HepG2 (cell line): ENCODE measurements around the gene SP1.

Source experiments
- ESRRA ChIP-seq: sonication (generic); formaldehyde crosslinking; IDR thresholded peaks from 2 replicates; pipeline ENCODE4 v1.5.1; 2020; ENCODE audit warnings: mild to moderate bottlenecking, low read depth, missing genetic modification reagents
- FOXA1 ChIP-seq, 2 experiments: fragments of 450-650 bp in 1 of 2; sonication (generic) in 1 of 2; formaldehyde crosslinking in 1 of 2; IDR thresholded peaks; 2 replicates each; pipeline versions ENCODE4 v1.4.0 to v1.6.1; 2016 to 2020; ENCODE audit warnings: missing genetic modification reagents in 1 of 2
- GTF2F1 ChIP-seq: fragments of 150-350 bp; IDR thresholded peaks from 2 replicates; pipeline ENCODE4 v1.6.1; 2014; ENCODE audit warnings: low read length
- KDM4B ChIP-seq: sonication (generic); formaldehyde crosslinking; IDR thresholded peaks from 2 replicates; pipeline ENCODE4 v1.4.0; 2020; ENCODE audit warnings: missing genetic modification reagents
- MAFF ChIP-seq: IDR thresholded peaks from 2 replicates; pipeline ENCODE4 v1.6.1; 2011; ENCODE audit warnings: low read depth, low read length, improper control_type of control experiment
- PBX3 ChIP-seq: sonication (generic); formaldehyde crosslinking; IDR thresholded peaks from 2 replicates; pipeline ENCODE4 v1.8.1; 2023; ENCODE audit warnings: missing genetic modification reagents, inconsistent platforms, borderline replicate concordance
- PHB2 ChIP-seq: fragments of 450-650 bp; IDR thresholded peaks from 2 replicates; pipeline ENCODE4 v1.6.1; 2018; ENCODE audit not compliant: partially characterized antibody
- PLRG1 ChIP-seq: fragments of 450-650 bp; conservative IDR thresholded peaks from 2 replicates; pipeline ENCODE4 v1.6.1; 2016
- SUZ12 ChIP-seq: fragments of 150-350 bp; IDR thresholded peaks from 2 replicates; pipeline ENCODE4 v1.6.1; 2014; ENCODE audit warnings: low read depth, low read length
- ZNF564 ChIP-seq: sonication (generic); formaldehyde crosslinking; IDR thresholded peaks from 2 replicates; pipeline ENCODE4 v1.8.1; 2023; ENCODE audit warnings: mild to moderate bottlenecking, missing genetic modification reagents
- ZNF670 ChIP-seq: sonication (generic); formaldehyde crosslinking; IDR thresholded peaks from 2 replicates; pipeline ENCODE4 v1.8.0; 2022; ENCODE audit warnings: mild to moderate bottlenecking, missing genetic modification reagents, borderline replicate concordance
- TF ChIP-seq, protein P1 (sequence below): sonication (generic); formaldehyde crosslinking; IDR thresholded peaks from 2 replicates; pipeline ENCODE4 v1.5.0; 2020; ENCODE audit warnings: mild to moderate bottlenecking, missing genetic modification reagents, moderate library complexity
- TF ChIP-seq, protein P2 (sequence below): sonication (generic); formaldehyde crosslinking; IDR thresholded peaks from 2 replicates; pipeline ENCODE4 v1.4.0; 2020; ENCODE audit warnings: missing genetic modification reagents
- TF ChIP-seq, protein P3 (sequence below): sonication (generic); formaldehyde crosslinking; IDR thresholded peaks from 2 replicates; pipeline ENCODE4 v1.4.0; 2020; ENCODE audit warnings: low read depth, missing genetic modification reagents

DNA sequence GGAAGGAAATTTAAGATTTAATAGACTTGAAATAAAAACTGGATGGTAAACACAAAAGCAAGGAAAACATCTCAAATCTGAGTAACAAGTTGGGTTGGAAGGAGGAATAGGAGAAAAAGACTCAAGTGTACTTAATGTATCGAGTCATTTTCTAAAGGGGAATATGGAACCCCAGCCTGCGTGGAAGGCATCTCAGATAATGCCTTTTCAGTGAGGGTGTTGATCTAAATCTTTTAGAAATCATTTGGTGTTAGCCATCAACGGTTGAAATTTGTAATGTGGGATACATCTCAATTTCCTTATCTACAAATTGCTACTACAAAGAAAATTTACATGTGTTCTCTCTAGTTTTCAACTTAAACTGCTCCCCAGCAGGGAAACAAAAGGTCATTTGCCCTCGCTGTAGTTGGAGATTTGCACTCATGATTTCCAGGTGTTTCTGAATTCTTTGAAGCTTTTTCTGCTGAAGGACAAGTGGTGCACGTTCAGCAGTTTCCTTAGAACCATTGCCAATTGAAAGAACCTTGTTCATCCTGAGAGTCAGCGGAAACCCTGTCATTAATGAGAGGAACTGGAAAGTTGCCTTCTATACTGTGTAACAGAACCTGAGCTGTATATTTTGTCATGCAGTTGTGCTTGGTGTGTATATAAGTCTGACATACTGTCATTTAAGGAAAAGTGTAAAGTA lies 74.1 kb downstream of the SP1 start:
- TF ChIP-seq, protein P1, sequence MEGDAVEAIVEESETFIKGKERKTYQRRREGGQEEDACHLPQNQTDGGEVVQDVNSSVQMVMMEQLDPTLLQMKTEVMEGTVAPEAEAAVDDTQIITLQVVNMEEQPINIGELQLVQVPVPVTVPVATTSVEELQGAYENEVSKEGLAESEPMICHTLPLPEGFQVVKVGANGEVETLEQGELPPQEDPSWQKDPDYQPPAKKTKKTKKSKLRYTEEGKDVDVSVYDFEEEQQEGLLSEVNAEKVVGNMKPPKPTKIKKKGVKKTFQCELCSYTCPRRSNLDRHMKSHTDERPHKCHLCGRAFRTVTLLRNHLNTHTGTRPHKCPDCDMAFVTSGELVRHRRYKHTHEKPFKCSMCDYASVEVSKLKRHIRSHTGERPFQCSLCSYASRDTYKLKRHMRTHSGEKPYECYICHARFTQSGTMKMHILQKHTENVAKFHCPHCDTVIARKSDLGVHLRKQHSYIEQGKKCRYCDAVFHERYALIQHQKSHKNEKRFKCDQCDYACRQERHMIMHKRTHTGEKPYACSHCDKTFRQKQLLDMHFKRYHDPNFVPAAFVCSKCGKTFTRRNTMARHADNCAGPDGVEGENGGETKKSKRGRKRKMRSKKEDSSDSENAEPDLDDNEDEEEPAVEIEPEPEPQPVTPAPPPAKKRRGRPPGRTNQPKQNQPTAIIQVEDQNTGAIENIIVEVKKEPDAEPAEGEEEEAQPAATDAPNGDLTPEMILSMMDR (CRISPR knock-in tag), result no peak
- TF ChIP-seq KDM4B (CRISPR knock-in tag) (no peak), ZNF670 (CRISPR knock-in tag) (no peak), ZNF564 (CRISPR knock-in tag) (no peak), ESRRA (CRISPR knock-in tag) (no peak), PHB2 (no peak), PBX3 (CRISPR knock-in tag) (no peak), MAFF (no peak), PLRG1 (no peak), FOXA1 (IDR thresholded peaks at IDR 0.05) (no peak), FOXA1 (CRISPR knock-in tag; IDR thresholded peaks at IDR 0.05) (no peak), SUZ12 (no peak), GTF2F1 (no peak)
- TF ChIP-seq, protein P2, sequence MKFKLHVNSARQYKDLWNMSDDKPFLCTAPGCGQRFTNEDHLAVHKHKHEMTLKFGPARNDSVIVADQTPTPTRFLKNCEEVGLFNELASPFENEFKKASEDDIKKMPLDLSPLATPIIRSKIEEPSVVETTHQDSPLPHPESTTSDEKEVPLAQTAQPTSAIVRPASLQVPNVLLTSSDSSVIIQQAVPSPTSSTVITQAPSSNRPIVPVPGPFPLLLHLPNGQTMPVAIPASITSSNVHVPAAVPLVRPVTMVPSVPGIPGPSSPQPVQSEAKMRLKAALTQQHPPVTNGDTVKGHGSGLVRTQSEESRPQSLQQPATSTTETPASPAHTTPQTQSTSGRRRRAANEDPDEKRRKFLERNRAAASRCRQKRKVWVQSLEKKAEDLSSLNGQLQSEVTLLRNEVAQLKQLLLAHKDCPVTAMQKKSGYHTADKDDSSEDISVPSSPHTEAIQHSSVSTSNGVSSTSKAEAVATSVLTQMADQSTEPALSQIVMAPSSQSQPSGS (CRISPR knock-in tag), result no peak
- TF ChIP-seq, protein P3, sequence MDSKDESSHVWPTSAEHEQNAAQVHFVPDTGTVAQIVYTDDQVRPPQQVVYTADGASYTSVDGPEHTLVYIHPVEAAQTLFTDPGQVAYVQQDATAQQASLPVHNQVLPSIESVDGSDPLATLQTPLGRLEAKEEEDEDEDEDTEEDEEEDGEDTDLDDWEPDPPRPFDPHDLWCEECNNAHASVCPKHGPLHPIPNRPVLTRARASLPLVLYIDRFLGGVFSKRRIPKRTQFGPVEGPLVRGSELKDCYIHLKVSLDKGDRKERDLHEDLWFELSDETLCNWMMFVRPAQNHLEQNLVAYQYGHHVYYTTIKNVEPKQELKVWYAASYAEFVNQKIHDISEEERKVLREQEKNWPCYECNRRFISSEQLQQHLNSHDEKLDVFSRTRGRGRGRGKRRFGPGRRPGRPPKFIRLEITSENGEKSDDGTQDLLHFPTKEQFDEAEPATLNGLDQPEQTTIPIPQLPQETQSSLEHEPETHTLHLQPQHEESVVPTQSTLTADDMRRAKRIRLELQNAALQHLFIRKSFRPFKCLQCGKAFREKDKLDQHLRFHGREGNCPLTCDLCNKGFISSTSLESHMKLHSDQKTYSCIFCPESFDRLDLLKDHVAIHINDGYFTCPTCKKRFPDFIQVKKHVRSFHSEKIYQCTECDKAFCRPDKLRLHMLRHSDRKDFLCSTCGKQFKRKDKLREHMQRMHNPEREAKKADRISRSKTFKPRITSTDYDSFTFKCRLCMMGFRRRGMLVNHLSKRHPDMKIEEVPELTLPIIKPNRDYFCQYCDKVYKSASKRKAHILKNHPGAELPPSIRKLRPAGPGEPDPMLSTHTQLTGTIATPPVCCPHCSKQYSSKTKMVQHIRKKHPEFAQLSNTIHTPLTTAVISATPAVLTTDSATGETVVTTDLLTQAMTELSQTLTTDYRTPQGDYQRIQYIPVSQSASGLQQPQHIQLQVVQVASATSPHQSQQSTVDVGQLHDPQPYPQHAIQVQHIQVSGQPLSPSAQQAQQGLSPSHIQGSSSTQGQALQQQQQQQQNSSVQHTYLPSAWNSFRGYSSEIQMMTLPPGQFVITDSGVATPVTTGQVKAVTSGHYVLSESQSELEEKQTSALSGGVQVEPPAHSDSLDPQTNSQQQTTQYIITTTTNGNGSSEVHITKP (CRISPR knock-in tag), result no peak
